HG03521 (cell line): Measurements from ENCODE around the gene TGIF2.
A peak's percentile ranks its signal among the peaks of the same experiment; 100 is the strongest.
"Not testable (repeated sequence)": the region's sequence is repeated elsewhere in the genome, so short reads cannot be mapped to it uniquely, and the experiment has no call there.

Experiments used
- ATAC-seq: cut with Tn5 transposase; IDR thresholded peaks from one replicate; pipeline ENCODE4 v1.9.1; 2021; ENCODE audit warnings: mild to moderate bottlenecking, moderate library complexity; ENCODE audit not compliant: unreplicated experiment

Gene TGIF2

DNA sequence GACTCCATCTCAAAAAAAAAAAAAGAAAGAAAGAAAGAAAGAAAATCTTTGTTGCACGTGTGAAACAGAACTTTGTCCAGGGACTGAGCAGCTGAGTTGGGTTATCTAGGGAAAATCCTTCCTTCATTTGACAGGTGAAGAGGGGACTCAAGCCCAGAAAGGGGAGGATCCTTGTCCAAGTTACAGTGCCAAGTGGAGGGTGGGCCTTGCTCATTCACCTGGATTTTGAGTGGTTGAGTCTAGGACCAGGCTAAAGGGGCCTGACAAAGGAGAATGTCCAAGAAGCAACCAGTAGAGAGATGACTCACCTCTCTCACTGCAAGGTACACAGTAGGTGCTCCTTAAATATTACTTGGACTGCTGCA, 2.7 kb downstream of the TGIF2 start:
- ATAC-seq, result no peak

DNA sequence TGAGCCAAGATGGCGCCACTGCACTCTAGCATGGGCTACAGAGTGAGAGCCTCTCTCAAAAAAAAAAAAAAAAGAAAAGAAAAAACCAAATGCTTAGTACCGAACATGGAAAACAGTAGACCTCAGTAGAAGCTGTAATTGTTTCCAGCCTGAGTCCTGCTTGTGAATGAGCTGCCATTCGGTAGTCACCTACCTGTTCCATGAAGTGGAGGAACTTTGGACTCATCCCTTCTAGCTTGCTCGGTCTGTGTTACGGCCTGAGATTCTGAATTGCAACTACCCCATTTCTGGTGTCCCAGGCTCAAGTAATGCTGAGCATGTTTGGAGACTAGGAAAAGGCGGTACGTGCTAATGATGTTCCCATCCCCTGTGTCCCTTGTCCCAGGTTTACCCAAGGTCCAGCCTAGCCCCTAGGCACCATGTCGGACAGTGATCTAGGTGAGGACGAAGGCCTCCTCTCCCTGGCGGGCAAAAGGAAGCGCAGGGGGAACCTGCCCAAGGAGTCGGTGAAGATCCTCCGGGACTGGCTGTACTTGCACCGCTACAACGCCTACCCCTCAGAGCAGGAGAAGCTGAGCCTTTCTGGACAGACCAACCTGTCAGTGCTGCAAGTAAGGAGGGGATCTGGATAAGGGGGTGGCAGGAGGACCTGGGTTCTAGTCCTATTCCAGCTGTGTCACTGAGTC, 5.1 kb downstream of the TGIF2 start:
- ATAC-seq, result no peak

DNA sequence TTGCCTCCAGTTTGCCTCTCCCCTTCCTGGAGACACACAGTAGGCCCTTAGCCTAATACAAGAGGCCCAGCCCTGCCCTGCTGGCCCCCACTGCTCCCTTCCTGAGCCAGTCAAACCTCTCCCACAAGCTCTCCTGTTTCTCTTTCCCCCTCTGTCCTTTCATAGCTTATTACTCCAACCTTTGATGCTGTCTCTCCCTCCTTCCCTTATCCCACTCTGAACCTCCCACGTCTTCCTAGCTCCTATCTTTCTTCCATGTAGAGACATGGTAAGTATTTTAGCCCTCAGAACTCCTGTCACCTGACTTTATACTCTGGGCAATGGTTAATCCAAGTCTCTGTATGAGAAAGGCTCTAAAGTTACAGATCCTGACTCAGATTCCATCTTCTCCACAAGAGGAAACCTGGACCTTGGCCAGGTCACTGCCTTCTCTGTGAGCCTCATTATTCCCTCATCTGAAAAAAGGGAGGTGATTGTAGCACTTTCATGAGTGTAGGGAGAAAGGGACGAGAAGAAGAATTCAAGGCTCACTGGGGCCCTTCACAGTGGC, 6.7 kb downstream of the TGIF2 start:
- ATAC-seq, result no peak

DNA sequence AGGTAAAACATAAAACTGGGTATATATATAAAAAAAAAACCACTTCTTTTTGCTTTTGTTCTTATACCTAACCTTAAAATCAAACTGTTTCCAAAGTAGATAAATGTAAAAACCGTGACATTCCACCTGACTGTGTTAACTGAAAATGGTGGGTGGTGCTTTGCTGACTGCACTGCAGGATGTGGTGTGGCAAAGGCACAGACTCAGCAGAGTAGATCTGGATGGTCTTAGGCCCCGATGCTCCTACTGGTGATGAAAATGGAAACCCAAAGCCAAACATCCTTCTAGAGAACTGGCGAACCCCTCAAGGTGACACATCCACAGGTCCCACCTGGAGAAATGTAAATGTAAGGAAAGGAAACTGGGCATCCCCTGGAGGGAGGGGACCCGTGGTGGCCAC, 8.9 kb downstream of the TGIF2 start:
- ATAC-seq, result no peak

DNA sequence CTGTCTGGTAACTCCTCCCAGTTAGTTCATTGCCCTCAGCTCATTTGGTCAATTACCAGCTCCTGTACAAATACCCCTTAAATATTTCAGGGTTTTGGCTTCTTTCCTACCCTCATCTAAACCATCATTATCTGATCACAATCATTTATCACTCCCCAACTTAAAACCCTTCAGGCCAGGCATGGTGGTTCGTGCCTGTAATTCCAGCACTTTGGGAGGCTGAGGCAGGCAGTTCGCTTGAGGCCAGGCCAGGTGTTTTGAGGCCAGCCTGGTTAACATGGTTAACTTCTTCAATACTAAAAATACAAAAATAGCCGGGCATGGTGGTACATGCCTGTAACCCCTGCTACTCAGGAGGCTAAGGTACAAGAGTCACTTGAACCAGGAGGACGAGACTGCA, 9.4 kb downstream of the TGIF2 start:
- ATAC-seq, result no peak

DNA sequence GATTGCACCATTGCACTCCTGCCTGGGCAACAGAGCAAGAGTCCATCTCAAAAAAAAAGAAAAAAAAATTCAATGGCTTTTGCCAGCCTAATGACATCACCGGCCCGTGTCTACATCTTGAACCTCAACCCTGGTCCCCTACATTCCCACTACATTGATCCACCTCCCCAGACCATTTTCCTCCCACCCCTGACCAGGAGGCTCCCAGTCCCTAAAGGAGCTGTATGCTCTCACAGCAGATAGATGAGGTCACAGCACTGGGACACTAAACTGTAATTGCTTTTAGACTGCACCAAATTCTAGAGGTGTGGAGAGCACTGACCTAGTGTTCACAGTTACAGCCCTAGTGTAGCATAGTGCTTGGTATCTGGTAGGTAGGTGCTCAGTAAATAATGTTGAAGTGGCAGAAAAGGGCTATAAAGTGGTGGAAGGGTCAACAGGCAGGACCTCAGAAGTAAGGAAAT, 10.7 kb downstream of the TGIF2 start:
- no peak for ATAC-seq

DNA sequence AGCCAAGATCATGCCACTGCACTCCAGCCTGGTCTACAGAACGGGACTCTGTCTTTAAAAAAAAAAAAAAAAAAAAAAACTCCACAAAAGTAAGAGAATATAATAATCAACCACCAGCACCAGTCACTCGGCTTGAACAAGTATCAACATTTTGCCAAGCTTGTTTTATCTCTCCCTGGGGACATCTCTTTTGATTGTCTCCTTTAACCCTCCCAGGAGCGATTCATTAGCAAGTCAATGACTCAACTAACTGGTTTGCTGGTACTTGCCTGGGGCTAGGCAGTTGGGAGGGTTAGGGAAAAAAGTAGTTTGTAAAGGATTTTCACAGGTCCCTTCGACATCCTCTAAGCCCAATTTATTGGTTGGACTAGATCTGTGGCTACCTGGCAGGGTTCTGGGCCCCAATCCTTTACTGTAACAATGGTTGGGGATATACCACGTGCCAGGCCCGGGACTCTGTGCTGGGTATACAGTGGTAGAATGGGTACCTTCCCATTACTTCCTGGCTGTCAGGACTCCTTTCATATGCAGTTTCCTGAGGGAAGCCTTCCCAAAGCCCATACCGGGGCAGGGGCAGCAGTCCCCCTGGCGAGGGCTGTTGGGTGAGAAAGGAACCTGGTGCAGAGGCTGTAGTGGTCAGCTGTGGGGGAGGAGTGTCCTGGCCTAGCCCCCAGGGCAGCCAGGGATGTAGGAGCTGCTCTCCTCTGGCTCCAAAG, 12.2 kb downstream of the TGIF2 start:
- no peak for ATAC-seq

DNA sequence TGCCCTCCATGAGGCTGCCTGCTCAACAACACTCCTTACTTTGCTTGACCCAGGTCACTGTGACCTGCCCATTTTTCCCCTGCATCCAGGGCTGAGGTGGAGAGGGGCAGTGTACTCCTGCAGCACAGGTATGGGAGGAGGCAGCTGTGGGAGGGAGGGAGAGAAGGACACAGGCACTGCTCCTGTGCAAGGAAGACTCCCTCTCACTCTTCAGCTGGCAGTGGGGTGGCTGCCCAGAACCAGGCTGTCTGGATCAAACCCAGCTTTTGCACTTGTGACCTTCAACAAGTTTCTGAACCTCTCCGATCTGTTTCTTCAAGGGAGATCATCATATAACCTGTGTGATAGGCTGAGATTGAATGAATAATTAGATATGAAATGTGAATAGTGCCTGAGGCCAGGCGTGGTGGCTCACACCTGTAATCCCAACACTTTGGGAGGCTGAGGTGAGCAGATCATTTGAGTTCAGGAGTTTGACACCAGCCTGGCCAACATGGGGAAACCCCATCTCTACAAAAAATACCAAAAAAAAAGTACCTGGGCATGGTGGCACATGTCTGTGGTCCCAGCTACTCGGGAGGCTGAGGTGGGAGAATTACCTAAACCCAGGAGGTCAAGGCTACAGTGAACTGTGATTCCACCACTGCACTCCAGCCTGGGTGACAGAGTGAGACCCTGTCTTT, 14.1 kb downstream of the TGIF2 start:
- ATAC-seq, result no peak

DNA sequence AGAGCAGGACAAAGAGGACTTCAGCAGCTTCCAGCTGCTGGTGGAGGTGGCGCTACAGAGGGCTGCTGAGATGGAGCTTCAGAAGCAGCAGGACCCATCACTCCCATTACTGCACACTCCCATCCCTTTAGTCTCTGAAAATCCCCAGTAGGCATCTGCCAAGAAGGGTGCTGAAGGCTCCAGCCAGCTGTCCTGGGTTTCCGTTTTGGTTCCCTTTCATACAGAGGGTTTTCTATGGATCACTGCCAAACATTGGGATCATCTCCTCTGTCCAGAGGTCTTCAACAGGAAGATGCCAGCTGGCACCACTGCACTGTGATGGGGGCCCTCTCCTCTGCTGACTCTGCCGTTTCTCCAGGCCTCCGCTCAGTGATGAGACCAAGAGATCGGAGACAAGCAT, 17.9 kb downstream of the TGIF2 start:
- no peak for ATAC-seq

DNA sequence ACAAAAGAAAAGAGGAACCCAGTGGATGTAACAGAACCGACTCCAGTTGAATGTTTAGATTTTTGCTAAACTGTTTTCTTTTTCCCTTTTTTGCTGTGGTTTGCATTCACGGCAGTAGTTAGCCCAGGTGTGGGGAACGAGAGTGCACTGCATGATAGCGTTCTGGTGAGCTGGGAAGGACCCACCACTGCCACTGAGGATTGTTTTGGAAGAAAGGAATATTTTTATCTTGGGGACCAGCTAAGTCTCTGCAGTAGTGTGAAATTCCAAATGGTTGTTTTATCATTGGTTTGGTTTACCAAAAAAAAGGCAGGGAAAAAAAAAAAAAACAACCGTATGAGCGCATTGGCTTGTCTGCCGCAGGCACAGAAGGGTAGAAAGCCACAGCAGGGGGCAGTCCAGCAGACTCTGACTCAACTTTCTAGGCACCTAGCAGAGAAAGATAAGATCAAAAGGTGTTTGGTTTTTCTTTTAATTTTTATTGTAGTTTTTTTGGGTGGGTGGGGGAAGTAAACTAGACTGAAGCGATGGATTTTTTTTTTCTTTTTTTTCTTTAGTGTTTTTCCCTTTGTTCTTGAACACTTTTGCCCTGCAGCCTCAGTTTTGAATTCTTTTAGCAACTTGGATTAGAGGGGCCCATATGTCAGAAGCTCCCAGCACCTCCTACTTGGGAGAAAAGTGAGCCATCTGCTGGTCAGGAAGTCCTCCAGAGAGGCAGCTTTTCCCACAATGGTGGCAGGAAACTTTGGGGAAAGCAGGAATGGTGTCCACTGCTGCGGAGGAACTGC, 18.7 kb downstream of the TGIF2 start:
- ATAC-seq, result no peak

DNA sequence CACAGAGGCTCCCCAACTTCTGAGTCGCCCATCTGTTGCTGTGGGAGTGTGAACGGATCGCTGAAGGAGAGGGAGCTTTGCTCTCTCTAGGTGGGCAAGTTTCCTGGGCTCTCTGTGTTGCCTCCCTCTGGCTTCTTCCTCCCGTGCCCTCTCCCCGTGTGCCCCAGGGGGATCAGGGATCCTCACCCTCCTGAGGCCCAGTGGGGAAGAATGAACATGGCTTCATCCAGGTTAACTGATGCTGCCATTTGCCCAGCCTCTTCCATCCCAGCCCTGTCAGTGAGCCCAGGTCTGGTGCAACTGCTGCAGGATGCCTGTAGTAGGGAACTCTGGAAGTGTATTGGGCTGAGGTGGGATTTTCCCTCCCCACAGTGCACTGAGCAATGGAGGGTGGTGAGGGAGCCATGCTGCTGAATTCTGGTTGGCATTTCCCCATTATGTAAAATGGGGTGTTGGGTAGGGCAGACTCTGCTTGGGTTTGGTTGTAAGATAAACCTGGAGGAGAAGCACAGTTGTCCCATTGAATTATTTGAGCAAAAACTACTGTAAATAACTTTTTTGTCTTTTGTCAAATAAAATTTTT, 20.0 kb downstream of the TGIF2 start:
- no peak for ATAC-seq

DNA sequence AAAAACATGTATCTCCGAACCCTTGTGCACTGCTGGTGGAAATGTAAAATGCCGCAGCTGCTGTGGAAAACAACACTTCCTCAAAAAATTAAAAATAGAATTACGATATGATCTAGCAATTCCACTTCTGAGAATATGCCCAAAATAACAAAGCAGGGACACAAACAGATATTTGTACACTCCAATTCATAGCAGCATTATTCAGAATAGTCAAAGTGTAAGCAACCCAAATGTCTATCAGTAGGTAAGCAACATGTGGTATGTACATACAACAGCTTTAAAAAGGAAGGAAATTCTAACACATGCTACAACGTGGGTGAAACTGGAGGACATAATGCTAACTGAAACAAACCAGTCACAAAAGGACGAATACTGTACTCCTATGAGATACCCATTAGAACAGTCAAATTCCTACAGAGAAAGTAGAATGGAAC, 26.5 kb downstream of the TGIF2 start:
- ATAC-seq, result no peak

DNA sequence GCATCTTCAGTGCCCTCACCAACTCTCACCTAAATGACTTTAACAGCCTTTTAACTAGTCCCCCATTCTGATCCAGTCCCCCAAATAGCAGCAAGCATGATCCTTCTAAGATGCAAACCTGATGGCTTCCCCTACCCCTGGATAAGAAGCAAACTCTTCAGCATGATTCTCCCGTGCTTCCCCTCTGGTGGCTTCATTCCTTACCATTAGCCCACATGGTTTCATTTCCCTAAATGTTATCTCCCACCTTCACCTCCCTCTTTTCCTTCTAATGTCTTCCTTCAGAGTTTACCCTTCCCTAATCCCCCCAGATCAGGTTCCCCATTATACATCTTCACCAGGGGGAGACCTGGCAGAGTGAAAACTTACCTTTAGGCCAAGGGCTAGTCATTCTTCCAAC, 28.1 kb downstream of the TGIF2 start:
- no peak for ATAC-seq

DNA sequence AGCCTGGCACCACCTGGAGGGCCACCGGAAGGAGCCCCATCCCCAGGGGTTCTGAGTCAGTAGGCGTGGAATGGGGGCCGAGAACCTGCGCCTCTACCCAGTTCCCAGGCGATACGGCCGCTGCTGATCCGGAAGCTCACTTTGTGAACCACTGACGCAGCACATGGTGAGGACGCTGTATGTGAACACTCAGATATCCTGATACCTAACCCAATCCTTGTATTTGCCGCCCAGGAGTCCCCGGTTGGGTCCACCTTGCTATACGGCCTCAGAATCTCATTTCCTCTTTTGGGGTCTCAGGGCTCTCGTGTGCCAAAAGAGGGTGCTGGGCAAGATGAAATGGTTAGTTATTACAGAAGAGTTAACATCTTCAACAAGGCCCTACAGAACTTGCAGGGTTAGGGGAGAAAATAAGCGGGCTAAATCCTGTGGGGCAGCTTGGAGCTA, 31.6 kb downstream of the TGIF2 start:
- ATAC-seq, result peak; percentile 18

DNA sequence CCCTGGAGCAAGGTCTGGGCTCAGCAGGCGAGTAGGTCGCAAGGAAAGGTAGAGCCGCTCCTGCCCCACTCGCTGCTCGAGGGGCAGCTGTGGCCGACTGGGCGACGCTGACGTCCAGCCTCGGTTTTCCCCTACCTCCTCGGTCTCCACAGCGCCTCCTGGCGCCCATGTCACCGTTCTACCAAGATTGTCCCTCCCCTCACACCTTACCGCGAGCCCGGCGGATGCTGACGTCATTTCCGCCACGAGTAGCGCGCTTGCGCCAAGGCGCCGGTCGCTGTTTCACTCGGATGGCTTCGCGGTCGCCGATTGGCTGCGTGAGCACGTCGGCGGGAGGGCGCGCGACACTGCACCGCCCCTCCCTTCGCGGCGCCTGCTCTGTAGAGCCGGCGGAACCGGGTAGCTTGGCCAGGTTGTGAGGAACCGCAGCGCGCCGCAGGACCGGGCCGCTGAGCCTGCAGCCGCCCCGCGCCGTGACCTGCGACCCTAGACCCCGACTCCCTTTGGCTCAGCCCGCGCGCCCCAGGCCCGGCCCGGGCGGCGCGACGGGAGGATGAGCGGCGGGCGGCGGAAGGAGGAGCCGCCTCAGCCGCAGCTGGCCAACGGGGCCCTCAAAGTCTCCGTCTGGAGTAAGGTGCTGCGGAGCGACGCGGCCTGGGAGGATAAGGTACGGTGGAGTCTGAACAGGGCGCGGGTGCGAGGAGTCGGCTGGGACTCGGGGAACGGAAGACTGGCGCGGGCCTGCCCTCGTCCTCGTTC, 32.2 kb downstream of the TGIF2 start, which contains the start of gene RAB5IF:
Gene RAB5IF, plus strand, starts transcription at position 381 of the 759 bp plus-strand sequence. Its CDS starts 173 bp downstream, at position 554.
- ATAC-seq, result peak; percentile 80

DNA sequence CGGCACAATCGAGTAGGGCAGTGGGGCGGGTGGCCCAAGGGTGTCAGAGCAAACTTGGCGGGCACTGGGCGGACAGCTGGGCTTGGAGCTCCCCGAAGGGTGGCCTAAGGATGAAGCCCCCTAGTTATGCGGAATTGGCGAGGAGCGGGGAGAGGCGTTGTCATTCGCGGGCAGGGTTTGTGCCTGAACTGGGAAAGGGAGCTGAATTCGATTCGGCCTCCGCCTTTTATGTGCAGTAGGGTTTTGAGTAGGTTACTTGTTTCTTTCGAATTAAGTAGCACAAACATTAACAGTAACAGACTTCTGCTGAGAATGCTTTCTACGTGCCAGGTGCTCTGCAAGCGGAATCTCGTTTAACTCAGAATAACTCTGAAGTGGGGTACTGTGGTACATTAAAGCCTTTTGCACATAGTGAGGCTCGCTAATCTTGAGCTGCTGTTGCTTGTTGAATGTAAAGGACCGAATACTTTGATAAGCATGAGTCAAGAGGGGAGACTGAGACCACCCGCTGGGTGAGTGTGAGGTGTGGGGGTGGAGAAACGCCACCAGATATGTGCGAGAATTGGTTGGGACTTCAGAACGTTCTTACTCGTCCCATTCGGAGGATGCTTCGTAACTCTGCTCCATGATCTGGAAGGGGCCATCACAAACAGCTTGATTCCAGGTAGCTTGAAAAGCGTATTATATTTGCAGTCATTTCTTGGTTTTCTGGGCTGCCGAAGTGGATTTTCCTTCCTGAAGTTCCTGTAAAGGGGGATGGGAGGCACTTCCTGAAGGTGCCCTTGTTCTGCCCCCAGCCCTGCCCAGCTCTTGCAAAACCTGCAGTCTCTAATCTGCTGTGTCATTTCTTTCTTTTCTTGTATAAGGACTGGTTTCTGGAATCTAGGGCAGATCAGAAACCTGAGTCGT, 33.0 kb downstream of the TGIF2 start:
- peak; percentile 21 for ATAC-seq

DNA sequence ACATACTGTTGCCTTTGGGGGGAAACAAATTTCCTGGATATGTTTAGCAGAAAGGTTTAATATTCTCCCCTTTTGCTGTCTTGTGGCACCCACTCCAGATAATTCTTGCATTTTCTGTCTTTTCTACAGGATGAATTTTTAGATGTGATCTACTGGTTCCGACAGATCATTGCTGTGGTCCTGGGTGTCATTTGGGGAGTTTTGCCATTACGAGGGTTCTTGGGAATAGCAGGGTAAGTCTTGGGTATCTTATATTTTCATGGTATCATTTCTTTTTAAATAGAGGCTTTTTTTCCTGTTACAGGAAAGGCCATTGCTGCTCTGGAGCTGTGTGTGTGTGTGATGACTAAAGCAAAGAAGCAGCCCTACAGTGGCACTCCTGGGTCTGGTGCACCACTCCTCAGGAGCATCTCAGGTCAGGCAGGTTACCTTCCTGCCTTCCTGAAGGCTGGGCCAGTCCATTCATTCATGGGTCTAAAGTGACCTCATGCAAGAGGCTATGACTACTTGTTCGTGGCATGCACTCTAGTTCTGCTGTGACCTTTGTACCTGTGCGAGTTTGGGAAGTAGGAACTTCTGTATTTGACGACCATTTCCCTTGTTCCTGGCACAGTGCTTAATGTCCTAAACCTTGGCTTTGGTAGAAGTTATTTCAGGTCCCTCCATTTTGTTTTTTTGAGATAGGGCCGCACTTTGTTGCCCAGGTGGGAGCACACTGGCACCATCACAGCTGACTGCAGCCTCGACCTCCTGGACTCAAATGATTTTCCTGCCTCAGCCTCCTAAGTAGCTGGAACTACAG, 34.4 kb downstream of the TGIF2 start:
- no peak for ATAC-seq

DNA sequence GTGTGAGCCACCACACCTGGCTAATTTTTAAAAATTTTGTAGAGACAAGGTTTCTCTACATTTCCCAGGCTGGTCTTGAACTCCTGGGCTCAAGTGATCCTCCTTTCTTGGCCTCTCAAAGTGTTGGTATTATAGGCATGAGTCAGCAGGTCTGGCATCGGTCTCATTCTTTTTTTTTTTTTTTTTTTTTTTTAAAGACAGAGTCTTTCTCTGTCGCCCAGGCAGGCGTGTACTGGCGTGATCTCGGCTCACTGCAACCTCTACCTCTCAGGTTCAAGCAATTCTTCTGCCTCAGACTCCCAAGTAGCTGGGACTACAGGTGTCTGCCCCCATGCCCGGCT, 35.0 kb downstream of the TGIF2 start:
- ATAC-seq, result not testable (repeated sequence)
